HG03039 (cell line): Measurements from ENCODE around the gene SLC2A4RG.

Experiments
- ATAC-seq: cut with Tn5 transposase; IDR thresholded peaks from one replicate; pipeline ENCODE4 v1.9.1; 2021; ENCODE audit warnings: mild to moderate bottlenecking, moderate library complexity; ENCODE audit not compliant: unreplicated experiment

Gene SLC2A4RG, protein sequence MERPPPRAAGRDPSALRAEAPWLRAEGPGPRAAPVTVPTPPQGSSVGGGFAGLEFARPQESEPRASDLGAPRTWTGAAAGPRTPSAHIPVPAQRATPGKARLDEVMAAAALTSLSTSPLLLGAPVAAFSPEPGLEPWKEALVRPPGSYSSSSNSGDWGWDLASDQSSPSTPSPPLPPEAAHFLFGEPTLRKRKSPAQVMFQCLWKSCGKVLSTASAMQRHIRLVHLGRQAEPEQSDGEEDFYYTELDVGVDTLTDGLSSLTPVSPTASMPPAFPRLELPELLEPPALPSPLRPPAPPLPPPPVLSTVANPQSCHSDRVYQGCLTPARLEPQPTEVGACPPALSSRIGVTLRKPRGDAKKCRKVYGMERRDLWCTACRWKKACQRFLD

DNA sequence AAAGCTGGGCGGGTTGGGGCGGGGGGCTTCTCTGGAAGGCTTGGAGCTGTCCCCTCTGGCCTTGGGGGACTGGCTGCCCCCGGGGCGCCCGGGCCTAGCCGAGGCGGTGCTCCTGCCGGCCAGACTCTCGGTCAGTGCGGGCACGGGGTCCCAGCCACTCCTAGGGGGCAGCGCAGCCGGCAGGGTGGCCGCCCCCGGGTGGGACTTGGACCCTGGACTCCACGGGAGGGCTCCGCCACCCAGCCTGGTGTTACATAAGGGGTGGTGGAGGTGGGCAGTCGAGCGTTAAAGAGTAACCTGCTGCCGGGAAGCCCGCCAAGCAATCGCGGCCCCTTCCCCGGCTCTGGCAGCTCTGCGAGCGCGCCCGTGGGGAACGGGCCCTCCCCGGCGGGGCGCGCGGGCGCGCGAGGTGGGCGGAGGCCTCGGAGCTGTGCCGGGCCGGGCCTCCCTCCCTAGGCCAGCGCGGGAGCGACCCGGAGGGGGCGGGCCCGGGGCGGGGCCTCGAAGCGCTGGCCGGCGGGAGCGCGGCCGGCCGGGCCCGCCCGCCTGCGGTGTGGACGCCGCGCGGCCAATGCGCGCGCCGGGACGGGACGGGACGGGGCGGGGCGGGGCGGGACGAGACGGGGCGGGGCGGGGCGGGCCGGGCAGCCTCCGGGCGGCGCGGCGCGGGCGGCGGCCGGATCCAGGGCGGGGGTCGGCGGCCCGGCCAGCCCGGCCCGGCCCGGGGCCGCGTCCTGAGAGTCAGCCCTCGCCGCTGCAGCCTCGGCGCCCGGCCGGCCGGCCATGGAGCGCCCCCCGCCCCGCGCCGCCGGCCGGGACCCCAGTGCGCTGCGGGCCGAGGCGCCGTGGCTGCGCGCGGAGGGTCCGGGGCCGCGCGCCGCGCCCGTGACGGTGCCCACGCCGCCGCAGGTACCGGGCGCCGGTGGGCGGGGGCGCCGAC, at the start of gene SLC2A4RG:
Gene SLC2A4RG (plus strand): TSS at position 647 of the 940 bp plus-strand sequence. CDS start 137 bp downstream, at position 784.
- ATAC-seq: peak; percentile 32

DNA sequence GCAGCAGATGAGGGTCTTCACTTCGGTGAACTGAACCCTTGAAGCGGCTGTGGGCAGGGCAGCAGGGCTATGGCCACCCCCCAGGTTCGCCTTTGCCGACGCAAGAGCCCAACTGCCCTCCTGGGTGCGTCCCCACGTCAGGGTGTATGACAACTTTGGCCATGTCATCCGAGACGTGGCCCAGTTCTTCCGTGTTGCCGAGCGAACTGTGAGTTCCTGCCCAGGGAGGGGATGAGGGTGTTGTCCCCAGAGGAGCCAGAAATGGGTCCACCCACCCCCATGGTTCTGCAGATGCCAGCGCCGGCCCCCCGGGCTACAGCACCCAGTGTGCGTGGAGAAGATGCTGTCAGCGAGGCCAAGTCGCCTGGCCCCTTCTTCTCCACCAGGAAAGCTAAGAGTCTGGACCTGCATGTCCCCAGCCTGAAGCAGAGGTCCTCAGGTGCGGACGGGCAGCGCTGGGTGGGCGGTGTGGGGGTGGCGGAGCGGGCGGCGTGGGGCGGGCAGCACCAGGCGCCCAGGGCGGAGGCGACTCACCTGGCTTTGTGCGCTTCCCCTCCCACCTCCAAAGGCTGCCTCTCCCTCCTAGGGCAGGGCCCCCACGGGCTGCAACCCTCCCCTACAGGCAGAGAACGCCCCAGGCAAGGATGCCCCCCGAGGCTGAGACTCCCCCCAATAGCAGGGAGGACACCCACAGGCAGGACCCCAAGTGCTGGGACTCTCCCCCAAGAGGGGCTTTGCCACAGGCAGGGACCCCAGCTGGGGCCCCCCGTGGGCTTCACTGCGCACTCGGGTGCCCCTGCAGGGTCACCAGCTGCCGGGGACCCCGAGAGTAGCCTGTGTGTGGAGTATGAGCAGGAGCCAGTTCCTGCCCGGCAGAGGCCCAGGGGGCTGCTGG, 49.3 kb upstream of the SLC2A4RG start:
- no peak for ATAC-seq

DNA sequence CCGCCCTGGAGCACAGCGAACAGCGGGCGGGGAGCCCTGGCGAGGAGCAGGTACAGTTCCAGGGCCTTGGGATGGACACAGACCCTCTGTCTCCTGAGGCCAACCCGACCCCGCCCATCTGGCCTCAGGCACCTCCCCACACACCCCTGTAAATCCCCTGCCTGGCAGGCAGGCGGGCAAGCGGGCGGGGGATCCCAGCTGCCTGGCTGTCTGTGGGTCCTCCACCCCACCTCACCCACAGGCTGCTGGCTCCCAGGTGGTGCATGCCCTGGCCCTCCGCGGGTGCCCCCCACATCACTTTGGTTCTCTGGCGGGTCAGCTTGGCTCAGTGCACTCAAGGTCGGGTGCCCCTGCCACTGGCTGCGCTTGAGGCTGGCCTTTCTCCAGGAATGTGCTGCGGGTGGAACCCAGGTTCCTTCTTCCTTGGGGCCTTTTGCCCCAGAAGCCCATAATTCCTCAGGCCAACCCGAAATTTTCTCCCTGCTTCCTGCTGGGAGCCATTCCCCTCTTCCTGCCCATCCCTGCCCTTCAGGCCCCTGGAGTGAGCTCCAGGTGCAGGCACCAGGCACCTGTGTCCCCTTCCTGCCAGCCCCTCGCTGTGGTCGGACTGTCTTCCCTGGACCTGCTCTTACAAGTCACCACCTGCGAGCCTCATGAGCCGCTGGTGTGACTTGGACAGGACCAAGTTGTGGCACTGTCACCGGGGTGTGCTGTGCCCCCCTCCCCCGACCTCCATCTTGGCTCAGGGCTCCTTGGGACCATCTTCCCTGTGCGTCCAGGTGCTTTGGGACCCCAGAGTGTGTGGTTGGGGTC, 48.5 kb upstream of the SLC2A4RG start:
- no peak for ATAC-seq

DNA sequence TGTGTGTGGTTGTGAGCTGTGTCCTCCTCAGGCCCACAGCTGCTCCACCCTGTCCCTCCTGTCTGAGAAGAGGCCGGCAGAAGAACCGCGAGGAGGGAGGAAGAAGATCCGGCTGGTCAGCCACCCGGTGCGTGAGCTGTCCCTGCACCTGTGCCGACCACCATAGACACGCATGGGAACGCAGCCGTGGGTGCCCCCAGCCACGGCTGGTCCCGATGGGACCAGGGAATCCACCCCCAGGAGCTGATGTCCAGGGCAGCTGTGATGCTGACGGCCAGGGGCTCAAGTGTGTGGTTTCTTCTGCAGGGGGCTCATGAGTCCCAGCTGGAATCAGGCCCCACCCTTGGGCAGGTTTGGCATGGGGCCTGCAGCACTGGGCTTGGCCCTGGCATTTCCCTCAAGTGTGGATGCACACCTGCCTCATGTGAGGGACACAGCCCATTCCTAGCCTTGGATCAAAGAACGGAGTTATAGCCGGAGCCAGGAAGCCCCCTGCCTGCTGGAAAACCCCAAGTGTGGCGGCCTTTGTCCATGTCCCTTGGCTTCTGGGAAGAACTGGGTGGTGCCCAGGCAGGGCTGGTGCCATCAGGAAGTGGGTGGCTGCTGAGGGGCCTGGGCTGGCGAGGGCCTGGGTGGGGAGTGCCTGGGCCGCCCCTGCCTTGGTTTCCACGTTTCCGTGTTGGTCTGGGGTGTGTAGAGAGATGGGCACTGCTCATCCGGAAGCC, 47.7 kb upstream of the SLC2A4RG start:
- no peak for ATAC-seq

DNA sequence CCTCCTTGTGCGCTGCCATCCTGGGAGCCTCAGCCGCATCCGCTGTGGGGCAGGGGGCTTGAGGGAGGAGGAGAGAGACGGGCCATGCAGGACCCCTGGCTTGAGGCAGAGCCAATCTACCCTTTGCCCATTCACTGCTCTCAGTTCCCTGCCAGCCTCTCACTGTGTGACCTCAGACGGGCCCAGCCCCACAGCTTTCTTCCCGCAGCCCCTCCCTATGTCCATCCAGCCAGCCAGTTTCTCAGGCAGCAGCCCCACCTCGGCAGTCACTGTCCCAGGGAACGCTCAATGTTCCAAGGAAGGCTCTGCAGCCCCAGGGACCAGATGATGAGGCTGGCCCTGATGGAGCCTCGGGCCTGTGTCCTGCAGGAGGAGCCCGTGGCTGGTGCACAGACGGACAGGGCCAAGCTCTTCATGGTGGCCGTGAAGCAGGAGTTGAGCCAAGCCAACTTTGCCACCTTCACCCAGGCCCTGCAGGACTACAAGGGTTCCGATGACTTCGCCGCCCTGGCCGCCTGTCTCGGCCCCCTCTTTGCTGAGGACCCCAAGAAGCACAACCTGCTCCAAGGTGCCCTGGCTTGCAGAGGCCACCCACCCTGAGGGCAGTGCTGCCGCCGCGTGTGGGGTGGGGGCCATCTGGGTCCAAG, 47.0 kb upstream of the SLC2A4RG start:
- no peak for ATAC-seq

DNA sequence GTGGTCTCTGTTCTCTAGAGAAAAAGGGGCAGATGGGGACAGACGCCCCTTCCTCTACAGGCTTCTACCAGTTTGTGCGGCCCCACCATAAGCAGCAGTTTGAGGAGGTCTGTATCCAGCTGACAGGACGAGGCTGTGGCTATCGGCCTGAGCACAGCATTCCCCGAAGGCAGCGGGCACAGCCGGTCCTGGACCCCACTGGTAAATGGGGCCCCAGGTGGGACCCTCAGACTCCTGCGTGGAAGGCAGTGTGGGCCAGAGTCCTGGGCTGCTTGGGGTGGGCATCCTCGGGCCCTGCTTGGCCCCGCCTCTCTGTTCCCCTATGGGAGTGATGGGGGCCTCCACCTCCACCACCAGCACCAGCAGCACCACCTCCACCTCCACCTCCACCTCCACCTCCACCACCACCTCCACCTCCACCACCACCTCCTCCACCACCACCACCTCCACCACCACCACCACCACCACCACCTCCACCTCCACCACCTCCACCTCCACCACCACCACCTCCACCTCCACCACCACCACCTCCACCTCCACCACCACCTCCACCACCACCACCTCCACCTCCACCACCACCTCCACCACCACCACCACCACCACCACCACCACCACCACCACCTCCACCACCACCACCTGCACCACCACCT, 46.4 kb upstream of the SLC2A4RG start:
- ATAC-seq: no peak

DNA sequence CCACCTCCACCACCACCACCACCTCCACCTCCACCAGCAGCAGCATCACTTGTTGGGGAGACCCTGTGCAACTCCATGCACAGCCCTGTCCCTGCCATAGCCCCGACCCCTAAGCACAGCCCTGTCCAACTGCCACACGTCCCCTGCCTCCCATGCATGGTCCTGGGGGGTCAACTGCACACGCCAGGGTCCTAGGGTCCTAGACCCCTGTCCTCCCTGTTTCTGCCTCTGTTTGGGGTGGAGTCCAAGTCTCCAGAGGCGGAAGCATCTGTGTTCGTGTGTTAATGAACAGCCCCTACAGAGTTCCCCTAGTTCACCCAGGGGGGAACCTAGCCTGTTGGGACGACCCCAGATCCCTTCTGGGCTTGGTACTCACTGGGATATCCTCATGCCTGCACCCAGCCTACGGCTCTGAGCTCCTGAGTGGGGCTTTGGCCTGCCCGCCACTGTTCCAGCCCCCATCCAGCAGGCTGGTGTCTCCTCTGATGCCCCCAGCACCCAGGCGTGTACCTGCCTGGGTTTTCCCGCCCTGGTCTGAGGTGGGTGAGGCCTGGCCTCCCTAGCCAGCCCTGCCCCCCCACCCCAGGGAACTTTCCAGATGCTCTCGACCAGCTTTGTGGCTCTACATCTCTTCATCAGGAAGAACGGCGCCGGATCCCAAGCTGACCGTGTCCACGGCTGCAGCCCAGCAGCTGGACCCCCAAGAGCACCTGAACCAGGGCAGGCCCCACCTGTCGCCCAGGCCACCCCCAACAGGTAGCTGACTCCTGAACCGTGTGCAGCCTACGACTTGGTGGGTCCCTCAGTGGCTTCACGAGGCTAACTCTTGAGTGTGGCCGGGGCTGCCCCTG, 45.6 kb upstream of the SLC2A4RG start:
- no peak for ATAC-seq

DNA sequence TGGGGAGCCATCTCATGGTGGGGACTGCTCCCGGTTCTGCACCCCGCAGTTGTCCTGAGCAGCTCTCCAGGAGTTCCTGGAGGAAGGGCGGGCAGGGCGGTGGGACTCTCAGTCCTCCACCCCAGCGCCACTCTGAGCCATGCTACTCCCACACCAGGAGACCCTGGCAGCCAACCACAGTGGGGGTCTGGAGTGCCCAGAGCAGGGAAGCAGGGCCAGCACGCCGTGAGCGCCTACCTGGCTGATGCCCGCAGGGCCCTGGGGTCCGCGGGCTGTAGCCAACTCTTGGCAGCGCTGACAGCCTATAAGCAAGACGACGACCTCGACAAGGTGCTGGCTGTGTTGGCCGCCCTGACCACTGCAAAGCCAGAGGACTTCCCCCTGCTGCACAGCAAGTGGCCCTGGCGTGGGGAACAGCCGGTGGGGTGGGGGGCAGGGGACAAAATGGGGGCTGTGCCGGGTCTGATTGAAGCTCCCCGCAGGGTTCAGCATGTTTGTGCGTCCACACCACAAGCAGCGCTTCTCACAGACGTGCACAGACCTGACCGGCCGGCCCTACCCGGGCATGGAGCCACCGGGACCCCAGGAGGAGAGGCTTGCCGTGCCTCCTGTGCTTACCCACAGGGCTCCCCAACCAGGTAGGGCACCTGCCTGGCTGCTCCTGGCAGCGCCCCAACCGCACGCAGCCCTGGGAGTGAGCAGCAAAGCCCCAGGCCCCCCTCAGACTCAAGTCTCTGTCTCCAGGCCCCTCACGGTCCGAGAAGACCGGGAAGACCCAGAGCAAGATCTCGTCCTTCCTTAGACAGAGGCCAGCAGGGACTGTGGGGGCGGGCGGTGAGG, 44.8 kb upstream of the SLC2A4RG start:
- ATAC-seq: no peak

DNA sequence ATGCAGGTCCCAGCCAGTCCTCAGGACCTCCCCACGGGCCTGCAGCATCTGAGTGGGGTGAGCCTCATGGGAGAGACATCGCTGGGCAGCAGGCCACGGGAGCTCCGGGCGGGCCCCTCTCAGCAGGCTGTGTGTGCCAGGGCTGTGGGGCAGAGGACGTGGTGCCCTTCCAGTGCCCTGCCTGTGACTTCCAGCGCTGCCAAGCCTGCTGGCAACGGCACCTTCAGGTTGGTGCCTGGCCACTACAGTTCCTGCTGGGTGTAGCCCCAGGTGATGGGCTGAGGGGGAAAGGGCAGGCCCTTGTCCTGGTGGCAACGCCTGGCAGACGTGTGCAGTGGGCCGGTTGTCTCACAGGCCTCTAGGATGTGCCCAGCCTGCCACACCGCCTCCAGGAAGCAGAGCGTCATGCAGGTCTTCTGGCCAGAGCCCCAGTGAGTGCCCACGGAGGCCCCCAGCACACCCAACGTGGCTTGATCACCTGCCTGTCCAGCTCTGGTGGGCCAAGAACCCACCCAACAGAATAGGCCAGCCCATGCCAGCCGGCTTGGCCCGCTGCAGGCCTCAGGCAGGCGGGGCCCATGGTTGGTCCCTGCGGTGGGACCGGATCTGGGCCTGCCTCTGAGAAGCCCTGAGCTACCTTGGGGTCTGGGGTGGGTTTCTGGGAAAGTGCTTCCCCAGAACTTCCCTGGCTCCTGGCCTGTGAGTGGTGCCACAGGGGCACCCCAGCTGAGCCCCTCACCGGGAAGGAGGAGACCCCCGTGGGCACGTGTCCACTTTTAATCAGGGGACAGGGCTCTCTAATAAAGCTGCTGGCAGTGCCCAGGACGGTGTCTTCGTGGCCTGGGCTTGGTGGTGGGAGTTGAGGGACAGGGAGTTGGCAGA, 43.9 kb upstream of the SLC2A4RG start:
- no peak for ATAC-seq

DNA sequence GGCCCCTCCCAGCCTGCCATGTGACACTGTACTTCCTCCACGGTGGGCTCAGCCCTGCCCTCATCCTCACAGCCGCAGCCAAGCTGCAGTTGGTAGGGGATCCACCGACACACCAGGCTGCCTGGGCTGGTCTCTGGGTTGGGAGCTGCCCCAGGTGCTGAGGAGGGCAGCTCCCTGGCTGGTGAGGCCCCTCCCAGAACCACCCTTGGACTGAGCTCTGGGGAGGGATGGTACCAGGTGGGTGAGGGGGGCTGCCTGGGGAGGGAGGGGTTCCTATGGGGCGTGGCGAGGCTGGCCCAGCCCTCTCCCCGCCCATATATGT, 43.3 kb upstream of the SLC2A4RG start:
- ATAC-seq: no peak

DNA sequence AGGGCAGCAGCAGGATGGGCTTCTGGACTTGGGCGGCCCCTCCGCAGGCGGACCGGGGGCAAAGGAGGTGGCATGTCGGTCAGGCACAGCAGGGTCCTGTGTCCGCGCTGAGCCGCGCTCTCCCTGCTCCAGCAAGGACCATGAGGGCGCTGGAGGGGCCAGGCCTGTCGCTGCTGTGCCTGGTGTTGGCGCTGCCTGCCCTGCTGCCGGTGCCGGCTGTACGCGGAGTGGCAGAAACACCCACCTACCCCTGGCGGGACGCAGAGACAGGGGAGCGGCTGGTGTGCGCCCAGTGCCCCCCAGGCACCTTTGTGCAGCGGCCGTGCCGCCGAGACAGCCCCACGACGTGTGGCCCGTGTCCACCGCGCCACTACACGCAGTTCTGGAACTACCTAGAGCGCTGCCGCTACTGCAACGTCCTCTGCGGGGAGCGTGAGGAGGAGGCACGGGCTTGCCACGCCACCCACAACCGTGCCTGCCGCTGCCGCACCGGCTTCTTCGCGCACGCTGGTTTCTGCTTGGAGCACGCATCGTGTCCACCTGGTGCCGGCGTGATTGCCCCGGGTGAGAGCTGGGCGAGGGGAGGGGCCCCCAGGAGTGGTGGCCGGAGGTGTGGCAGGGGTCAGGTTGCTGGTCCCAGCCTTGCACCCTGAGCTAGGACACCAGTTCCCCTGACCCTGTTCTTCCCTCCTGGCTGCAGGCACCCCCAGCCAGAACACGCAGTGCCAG, 42.8 kb upstream of the SLC2A4RG start, which contains the start of gene TNFRSF6B:
Gene TNFRSF6B (plus strand): TSS at position 25 of the 729 bp plus-strand sequence. CDS start 116 bp downstream, at position 141.
- no peak for ATAC-seq

DNA sequence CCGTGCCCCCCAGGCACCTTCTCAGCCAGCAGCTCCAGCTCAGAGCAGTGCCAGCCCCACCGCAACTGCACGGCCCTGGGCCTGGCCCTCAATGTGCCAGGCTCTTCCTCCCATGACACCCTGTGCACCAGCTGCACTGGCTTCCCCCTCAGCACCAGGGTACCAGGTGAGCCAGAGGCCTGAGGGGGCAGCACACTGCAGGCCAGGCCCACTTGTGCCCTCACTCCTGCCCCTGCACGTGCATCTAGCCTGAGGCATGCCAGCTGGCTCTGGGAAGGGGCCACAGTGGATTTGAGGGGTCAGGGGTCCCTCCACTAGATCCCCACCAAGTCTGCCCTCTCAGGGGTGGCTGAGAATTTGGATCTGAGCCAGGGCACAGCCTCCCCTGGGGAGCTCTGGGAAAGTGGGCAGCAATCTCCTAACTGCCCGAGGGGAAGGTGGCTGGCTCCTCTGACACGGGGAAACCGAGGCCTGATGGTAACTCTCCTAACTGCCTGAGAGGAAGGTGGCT, 42.2 kb upstream of the SLC2A4RG start:
- ATAC-seq: no peak

DNA sequence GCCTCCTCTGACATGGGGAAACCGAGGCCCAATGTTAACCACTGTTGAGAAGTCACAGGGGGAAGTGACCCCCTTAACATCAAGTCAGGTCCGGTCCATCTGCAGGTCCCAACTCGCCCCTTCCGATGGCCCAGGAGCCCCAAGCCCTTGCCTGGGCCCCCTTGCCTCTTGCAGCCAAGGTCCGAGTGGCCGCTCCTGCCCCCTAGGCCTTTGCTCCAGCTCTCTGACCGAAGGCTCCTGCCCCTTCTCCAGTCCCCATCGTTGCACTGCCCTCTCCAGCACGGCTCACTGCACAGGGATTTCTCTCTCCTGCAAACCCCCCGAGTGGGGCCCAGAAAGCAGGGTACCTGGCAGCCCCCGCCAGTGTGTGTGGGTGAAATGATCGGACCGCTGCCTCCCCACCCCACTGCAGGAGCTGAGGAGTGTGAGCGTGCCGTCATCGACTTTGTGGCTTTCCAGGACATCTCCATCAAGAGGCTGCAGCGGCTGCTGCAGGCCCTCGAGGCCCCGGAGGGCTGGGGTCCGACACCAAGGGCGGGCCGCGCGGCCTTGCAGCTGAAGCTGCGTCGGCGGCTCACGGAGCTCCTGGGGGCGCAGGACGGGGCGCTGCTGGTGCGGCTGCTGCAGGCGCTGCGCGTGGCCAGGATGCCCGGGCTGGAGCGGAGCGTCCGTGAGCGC, 41.6 kb upstream of the SLC2A4RG start:
- ATAC-seq: no peak
